ENCODE results near the gene SORCS2.

Gene SORCS2

DNA sequence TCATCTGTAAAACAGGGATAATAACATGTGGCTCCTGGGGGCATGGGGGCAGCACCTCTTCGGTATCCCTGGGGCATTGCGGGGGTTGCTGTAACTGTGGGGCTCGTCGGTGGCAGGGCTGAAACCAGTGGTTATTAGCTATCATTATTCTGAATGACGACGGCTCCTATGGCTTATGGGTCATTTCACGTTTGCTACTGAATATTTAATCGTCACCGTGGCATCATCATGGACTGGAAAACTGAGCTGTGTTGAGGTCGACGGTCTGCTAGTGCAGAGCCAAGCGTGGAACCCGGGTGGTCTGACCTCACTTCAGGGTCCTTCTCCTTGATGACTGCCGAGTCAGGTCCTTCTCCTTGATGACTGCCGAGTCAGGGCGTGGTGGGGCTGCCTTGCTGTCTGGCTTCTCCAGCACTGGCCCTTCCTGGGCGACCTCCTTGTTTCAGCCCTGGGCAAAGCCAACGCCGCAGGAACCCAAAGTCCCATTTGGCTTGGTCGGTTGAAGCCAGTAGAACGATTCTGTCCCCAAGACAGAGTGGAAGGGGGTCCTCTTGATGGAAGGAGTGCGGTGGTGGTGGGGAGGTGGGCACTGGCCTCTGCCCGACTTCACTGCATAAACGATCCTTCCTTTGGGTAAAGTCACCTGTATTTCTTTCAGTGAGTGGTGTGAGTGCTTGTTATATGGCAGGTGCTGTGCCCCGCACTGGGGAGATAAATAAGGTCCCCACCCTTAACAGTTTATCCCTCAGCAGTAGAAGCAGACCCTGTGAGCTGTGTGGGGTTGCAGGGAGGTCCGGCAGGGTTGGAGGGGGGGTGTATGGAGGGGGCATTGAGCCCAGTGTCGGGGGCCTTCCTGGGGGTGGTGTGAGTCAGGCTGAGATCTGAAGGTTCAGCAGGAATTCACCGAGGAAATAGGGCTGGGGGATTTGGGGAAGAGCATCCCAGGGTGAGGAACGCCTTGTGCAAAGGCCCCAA is 201.6 kb downstream of the SORCS2 start:
- DNase-seq (ENCODE audit: low read depth): no peak

DNA sequence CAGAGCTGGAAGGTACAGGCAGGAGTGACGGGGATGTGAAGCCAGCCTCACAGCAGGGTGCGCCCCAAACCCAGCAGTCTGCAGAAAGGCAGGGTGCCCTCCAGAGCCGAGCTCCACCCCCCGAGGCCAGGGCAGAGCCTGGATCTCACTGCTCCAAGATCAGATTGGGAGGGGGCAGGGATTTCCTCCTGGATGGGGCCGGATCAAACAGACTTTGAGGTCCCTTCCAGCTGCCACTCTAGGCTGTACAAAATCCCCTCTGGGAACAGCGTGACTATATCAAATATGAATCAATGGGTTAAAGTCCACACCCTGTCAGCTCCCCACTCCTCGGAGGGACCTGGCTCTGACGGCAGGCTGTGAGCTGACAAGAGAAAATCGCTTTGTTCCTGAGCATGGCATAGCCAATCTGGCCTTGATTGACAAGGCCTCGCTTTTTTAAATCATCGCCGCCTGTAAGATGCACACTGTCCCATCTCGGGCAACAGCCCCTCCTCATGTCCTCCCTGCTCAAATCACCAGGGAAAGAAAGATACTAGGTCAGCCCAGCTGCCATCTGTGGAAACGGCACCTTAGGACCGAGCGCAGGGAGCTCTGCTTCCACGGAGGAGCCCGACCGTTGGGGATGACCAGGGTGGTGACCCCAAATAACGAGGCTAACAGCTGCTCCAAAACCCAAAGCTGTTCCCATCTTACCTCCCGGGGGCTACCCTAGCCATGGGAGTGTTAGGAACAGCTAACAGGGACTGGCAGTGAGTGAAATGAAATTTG is 202.5 kb downstream of the SORCS2 start:
- no peak for DNase-seq (ENCODE audit: low read depth)

DNA sequence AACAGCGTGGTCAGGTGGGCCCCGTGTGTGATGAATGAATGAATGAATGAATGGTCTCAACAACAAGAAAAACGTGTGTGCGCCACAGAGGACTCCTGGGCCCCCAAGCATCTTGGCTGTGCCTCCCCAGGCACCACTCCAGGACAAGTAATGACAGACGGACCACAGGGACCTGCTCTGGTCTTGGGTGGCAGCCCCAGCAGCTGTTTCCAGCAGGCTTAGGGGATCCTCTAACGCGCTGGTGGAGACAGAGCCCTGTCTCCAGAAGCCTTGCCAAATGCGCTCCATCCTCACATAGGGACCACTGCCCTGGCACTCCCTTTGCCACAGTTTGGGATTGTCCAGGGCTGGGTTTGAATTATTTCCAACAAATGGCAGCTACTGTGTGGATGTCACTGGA is 203.3 kb downstream of the SORCS2 start:
- no peak for DNase-seq (ENCODE audit: low read depth)

DNA sequence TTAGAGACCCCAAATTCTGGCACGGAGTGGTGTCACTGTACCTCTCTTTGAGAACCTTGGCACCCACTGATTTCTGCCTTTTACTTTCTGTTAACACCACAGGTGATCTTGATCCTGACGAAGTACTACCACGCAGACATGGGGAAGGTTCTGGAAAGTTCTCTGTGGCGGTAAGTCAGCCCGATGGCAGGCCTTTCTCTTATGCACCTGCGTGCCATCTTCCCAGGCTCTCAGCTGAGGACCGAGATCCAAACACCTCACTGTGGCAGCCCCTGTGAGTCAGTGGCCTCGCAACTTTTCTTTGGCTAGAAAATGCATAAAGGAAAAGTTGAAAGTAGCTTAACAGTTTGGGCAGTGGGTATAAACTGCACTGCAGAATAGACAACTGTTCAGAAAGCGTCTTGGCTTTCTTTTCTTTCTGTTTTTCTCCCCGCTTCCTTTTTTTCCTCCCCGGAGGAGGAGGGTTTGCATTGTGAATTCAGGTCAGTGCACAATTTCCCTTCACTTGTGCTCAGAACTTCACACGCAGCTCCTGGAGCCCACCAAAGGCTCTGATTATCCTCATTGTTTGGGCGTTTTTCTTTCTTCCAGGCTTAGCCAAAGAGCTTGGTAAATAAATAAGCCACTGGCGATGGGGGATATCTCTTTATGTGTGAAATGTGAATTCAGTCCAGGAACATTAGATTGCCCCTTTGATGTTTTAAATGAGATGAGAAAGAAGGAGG is 204.0 kb downstream of the SORCS2 start:
- DNase-seq (ENCODE audit: low read depth): no peak

DNA sequence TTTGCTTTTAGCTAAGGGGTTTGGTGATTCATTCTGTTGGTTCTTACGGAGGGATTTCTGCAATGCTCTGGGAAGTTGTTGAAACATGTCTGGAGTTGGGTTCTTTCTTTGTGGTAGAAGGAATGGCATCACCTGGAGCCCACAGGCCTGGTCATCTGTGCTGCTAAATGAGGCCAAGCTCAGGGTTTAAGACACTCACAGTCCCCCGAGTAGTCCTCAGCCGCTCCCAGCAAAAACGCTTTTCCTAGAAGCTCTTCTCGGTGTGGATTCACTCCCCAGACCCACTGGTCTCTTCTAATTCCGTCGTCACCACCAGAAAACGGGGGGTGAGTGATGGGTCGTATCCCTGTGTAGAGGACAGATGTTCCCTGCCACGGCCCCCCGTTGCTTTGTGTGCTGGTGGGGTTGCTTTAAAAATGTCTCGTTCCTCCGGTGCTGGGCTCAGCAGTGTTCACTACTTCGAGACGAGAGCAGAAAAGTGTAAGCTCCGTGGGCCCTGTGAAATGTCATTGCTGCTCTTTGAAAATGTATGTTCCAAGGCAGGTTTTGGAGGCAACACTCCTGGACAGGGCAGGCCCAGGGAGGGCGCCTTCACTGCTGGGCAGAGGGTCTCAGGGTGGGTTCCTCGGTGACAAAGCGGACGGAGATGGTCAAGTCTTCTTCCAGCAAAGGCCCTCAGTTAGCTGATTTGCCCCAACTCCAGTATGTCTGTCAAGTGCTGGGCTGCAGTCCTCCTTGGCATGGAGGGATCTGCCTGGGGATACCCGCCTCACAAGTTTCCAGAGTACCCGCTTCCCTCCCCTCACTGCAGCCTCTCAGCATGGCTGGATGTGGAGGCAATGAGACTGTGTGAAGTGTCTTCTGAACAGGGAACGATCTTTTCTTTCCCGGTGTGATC is 205.1 kb downstream of the SORCS2 start:
- peak; percentile 6 for DNase-seq (ENCODE audit: low read depth)

DNA sequence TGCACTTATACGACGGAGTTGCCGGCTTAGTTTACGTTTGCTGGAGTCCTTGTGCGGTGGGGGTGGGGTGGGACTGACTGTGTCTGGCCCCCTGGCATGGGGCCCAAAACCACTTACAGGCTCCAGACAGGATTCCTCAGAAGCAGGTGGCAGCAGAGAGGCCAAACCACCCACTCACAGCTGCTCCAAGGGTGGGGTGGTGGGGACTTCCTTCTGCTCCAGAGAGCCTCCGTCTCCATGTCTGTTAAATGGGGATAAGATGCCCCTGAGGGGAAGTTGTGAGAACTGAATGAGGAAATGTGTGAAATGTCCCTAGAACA is 205.7 kb downstream of the SORCS2 start:
- DNase-seq (ENCODE audit: low read depth): peak; percentile 45

DNA sequence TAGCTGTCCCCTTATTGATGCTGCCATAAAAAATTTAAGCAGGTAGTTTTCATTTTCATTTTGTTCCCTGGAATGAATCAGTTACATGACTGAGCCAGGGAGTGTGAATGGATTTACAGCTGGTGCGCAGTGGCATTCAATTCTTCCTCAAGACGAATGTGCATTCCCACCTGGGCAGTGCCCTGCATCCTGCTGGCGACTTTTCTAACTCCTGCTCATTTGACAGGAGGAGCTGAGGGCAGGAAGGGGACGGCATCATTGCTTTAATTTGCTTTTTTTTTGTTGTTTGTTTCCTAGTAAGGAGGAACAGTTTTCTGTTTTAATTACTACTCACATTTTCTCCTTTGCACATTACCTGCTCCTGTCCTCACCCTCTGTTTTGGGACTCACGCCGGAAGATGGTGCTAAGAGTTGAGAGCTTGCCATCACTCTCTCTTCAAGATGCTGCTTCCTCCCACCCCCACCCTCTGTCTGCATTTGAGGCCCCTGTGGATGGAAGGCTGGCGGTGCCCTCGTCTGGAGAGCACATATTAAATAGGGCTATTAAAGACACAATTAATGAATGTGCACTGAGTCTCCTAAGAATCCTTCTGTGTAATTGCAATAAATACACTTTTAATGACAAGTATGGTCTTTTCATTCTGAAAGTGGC is 206.6 kb downstream of the SORCS2 start:
- DNase-seq (ENCODE audit: low read depth): no peak

DNA sequence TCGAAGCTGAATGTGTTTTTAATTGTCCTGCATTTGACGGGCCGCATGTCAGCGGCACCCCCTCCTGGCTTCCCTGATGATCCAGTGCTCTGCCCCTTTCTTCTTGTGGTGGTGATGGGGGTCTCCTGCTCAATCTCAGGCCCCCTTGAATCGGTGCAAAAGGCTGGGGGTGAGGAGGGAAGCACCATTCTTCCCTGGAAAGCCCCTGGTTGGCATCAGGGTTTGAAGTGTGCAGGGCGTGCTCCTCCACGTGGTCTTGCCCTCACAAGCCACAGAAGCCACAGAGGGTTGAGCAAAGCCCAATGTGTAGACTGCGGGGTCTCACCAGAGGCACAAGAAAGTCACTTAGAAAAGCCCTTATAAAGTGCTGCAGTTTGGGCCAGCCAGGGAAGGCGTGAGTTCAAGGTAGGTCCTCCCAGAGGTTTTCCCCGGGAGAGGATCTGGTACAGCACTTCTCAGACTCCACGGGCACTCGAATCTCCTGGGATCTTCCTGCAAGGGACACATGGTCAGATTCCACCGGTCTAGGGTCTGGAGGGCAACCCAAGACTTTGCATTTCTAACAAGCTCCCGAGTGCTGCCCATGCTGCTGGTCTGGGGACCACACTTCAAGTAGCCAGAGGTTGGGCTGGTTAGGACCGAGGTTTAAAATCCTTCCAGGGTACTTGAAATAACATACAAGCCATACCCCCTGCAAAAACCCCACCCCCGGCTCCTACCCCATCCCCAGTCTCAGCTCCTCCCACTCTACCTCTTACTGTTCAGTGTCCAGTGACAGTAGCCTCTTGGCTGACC is 207.3 kb downstream of the SORCS2 start:
- DNase-seq (ENCODE audit: low read depth): no peak

DNA sequence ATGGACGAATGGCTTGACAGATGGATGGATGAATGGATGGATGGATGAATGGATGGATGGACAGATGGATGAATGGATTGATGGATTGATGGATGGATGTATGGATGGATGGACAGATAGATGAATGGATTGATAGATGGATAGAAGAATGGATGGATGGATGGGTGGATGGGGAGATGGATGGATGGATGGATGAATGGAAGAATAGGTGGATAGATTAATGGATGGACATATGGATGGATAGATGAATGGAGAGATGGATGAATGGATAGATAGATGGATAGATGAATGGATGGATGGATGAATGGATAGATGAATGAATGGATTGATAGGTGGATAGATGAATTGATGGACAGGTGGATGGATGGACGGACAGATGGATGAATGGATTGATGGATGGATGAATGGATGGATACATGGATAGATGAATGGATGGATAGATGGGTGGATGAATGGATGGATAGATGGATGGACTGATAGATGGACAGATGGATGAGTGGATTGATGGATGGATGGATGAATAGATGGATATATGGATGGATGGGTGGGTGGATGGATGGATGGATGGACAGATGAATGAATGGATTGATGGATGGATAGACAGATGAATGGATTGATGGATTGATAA is 208.4 kb downstream of the SORCS2 start:
- DNase-seq (ENCODE audit: low read depth): no peak

DNA sequence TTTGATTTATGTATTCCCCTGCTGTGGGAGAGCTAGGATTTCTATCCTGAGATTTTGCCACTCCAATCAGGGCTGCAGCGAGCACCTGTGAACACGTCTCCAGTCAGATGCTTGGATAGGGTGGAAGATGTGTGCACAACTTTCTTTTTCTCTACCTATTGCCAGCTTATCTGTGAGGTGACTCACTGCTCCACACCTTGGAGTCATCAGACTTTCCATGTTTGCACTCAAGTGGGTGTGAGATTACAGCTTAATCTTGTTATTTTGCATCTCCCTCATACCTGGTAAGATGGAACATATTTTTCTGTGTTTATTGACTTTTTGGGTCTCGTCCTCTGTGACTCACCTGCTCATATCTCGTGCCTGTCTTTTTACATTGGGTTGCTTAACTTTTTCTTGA is 210.2 kb downstream of the SORCS2 start:
- no peak for DNase-seq (ENCODE audit: low read depth)

DNA sequence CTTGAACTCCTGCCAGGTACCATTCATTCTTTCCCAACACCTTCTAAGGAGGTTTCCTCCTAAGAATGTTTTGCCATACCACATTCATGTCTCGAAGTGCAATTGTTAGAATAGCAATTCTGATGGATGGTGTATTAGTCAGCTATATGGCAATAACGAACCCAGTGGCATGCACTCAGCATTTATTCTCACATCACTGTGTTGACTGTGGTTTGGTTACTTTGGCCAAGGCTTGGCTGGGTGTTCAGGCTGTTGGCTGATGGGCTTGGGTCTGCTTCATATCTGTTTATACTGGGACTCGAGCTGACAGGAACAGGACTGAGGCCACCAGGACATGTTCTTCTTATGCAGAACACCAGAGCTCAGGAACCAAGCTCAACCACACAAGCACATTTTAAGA is 210.7 kb downstream of the SORCS2 start:
- no peak for DNase-seq (ENCODE audit: low read depth)

DNA sequence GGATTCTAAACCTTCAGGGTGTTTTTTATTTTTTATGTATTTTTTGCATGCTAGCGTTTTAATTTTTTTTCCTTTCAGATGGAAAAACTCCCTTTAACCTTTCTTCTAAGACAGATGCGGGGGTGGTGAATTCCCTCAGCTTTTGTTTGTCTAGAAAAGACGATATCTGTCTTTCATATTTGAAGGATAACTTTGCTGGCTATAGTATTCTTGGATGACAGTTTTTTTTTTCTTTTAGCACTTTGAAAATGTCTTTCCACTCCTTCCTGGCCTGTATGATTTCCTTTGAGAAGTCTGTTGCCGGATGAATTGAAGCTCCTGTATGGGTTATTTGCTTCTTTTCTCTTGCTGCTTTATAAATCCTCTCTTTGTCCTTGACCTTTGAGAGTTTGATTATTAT is 215.8 kb downstream of the SORCS2 start:
- DNase-seq (ENCODE audit: low read depth): no peak

DNA sequence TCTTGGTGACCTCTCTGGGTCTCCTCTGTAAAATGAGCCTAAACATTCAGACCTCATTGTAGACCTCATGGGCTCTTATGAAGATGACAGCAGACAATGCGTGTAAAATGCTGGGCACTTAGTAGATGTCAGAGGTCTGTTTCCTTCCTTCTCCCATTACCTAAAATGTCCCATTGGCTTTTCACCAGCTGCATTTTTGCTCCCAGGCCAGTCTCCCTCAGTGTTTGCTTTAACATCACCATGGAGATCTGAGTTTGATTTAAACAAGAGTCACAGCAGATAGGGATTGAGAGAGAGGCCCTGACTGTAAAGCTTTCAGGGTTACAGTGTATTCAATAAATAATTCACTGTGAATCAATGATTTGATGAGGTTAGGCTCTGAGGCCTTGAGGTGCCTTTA is 218.1 kb downstream of the SORCS2 start:
- DNase-seq (ENCODE audit: low read depth): no peak

DNA sequence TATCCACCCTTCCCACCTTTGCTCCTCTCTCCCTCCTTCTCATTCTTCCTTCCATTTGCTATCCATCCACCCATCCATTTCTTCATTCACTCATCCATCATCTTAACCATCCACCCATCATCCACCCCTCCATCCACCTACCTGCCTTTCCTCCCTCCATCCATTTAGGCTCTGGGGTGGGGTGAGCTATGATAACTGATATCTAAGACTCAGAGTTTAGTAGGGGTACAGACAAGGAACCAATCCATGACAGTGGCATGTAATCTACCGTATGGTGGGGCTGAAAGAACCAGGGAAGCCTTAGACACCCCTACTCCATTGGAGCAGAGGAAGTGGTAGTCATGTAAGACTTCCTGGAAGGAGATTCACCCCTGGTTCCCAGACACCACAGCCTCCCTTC is 219.2 kb downstream of the SORCS2 start:
- no peak for DNase-seq (ENCODE audit: low read depth)

DNA sequence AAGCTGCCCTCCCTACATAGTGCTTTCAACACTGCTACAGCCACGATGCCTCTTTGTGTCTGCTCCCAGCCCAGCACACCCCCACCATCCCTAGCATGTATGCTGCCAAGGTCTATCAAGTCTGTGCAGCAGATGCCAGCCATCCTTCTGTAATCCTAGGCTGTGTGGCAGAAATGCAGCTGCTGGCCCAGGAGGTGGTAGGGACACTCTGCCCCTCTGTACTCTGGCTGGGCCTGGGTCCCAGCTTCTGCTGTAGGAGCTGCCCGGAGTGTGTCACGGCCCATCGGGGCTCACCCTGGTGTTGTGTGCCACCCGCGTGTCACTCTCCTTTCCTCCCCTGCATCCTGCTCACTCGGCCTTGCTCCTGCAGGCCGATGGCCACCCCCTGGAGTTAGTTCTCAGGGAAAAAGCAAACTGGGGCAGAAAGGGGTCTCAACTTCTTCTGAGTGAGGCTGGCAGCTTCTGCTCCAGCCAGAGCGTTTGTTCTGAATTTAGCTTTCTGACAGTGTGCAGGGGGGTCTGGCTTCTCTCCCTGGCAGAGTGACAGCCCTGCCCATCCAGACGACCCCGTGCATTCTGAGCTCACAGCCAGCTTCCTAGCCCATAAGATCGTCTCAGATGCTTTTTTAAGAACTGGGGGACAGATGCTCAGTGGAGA is 219.7 kb downstream of the SORCS2 start:
- no peak for DNase-seq (ENCODE audit: low read depth)

DNA sequence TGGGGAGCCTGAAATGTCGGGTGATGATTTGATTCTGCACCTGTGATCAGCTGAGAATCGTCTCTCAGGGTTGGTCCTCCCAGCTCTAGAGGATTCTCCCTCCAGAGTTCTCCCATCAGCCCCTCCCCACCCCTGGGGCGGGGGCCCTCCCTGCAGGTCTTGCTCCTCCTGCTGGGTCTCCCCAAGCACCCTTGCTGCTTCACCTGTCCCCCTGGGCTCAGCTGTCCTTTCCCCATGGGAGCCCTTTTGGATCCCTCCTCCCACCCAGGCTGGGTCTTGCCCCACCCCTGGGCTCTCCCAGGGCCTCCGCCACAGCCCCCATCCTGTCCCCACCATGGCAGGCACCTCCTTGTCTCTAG is 220.2 kb downstream of the SORCS2 start:
- DNase-seq (ENCODE audit: low read depth): no peak

DNA sequence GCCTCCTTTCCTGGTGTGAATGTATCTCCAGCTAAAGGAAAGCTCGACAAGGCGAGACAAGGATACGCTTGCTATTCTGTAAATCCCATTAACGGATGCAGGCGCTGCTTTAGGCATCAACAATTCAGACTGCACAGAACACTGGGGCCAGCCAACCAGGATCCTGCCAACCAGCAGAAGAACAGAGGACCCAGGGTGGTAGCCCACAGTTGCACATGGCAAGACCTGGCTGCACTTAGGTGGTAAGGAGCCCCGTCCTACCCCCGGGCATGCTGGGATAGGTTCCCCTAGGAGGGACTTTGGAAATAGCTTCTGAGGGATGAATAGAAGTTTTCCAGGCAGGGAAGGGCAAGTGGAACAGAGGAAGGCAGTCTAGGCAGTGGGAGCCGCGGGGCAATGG is 221.7 kb downstream of the SORCS2 start:
- no peak for DNase-seq (ENCODE audit: low read depth)

DNA sequence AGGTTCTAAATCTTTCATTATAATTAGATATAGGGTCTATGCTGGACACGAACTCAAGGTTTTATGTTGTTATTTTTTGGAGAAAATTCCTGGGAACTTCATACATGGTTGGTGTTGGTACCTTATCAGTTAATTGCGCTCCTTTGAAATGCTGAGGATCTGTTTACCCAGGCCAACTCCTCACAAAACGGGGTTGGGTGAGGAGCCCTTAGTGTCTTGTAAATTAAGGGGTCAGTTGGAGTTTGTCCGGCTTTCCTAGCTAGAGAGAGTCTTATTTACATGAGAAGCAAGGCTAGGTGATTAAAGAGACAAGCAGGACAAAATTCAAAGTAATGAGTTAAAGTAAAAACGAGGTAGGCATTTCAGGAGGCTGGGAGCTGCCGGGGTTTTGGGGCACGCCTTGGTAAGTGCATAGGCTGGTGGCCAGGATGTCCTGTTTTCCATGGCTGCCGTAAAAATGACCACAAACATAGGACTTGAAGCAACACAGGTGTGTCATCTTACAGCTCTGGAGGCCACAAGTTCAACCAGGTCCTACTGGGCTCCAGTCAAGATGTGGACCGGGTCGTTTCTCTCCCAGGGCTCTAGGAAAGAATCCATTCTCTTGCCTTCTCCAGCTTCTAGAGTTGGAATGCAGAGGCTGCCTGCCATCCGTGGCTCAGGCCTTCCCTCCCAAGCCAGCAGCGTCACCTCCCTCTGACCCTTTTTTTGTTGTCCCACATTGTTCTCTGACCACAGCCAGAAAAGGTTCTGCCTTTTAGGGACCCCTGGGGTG is 222.6 kb downstream of the SORCS2 start:
- no peak for DNase-seq (ENCODE audit: low read depth)
